Measurements from ENCODE around the gene KIRREL3. TPM values are rescaled to one million over a fixed set of nuclear protein-coding genes. Genes with fewer than 3 reads are reported as not detected.

KIRREL3 gene
- polyA plus RNA-seq, 1 donor (not counting 4 experiments of a cell fraction or from before 2014, with no cell fraction given), result 0.04 TPM

DNA sequence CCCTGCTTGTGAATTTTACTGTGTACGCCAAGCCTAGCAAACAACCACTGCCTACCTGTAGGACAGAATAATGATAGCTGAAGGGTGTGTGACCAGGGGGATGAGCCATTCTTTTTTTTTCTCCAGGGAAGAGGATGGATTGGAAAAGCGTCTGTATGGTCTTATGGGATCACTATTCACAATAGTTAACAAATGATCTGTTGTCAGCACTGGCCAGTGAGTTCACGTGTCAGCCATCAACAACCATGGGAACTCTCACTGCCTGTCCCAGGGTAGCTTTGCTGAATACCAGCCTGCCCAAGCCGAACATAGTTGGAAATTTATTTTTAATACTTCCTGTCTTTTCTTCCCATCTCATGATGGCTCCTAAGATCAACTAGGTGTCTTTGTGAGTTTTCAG, 474.9 kb downstream of the KIRREL3 start:
- H3K4me3 ChIP-seq (ENCODE audit: control insufficient read depth in 2 of 3, extremely low read depth in 1 of 3, insufficient read depth in 2 of 3, low read depth in 1 of 3, low read length in 3 of 3), result no peak overlapping the region
- no peak overlapping the region for H2AFZ ChIP-seq (ENCODE audit: control insufficient read depth, low read length)
- TF ChIP-seq EZH2 (IDR thresholded peaks at IDR 0.05; ENCODE audit: low read length), result no peak
- TF ChIP-seq, protein P1, sequence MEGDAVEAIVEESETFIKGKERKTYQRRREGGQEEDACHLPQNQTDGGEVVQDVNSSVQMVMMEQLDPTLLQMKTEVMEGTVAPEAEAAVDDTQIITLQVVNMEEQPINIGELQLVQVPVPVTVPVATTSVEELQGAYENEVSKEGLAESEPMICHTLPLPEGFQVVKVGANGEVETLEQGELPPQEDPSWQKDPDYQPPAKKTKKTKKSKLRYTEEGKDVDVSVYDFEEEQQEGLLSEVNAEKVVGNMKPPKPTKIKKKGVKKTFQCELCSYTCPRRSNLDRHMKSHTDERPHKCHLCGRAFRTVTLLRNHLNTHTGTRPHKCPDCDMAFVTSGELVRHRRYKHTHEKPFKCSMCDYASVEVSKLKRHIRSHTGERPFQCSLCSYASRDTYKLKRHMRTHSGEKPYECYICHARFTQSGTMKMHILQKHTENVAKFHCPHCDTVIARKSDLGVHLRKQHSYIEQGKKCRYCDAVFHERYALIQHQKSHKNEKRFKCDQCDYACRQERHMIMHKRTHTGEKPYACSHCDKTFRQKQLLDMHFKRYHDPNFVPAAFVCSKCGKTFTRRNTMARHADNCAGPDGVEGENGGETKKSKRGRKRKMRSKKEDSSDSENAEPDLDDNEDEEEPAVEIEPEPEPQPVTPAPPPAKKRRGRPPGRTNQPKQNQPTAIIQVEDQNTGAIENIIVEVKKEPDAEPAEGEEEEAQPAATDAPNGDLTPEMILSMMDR (optimal IDR thresholded peaks at IDR 0.05 in 1 of 3, IDR thresholded peaks at IDR 0.05 in 1 of 3, conservative IDR thresholded peaks at IDR 0.05 in 1 of 3; ENCODE audit: extremely low read depth in 1 of 3, insufficient read depth in 2 of 3, low read length in 3 of 3), result no peak
- H3K9me3 ChIP-seq (ENCODE audit: control insufficient read depth, low read depth, low read length), result no peaks in the 10 kb centered on the region
- H3K36me3 ChIP-seq (ENCODE audit: control insufficient read depth in 2 of 2, extremely low read depth in 1 of 2, insufficient read depth in 2 of 2, low read length in 2 of 2), result no peaks in the 10 kb centered on the region
- no peaks in the 10 kb centered on the region for H3K27me3 ChIP-seq (ENCODE audit: control insufficient read depth, extremely low read depth, insufficient read depth, low read length)
- no peaks in the 10 kb centered on the region for H4K20me1 ChIP-seq (ENCODE audit: control insufficient read depth, extremely low read depth, insufficient read depth, low read length)
- dilution Hi-C loops (cut with MboI; ENCODE audit: extremely low pct_ligation_motif_present, low sequenced_read_pairs), result no loop called here
- DNase-seq (ENCODE audit: low read depth, low spot score) (no peak), FAIRE-seq (no peak)
- no peaks in the 10 kb centered on the region for H3K9me1 ChIP-seq (ENCODE audit: control insufficient read depth, extremely low read depth, insufficient read depth, low read length)
- H3K4me2 ChIP-seq (ENCODE audit: control insufficient read depth, extremely low read depth, insufficient read depth, low read depth, low read length), result no peak overlapping the region
- no peak overlapping the region for H3K27ac ChIP-seq (ENCODE audit: control insufficient read depth, insufficient read depth, low read length)
- no peaks in the 10 kb centered on the region for H3K79me2 ChIP-seq (ENCODE audit: control insufficient read depth, insufficient read depth, low read length)
- H3K9ac ChIP-seq (ENCODE audit: control insufficient read depth, extremely low read depth, insufficient read depth, low read length), result no peak overlapping the region
- H3K4me1 ChIP-seq (ENCODE audit: control insufficient read depth, extremely low read depth, insufficient read depth, low read length), result no peaks in the 10 kb centered on the region

DNA sequence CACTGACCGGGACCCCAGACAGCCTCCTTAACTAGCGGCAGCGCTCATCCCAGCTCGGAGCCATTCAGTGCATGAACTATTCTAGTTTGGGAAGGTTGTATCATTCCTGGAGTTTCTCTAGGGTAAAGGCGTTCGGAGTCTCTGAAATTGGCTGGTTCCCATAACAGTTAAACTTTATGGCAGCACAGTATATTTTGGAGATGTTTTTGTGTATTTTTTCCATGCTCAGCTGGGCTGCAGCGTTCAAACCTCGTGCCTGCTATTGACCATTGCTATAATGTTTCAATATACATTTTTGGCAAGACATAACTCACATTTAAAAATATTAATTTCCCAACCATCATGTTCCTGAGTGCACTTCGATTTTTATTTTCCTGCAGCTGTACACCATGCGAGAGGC, 475.4 kb downstream of the KIRREL3 start:
- TF ChIP-seq, protein P1 (optimal IDR thresholded peaks at IDR 0.05 in 1 of 3, IDR thresholded peaks at IDR 0.05 in 1 of 3, conservative IDR thresholded peaks at IDR 0.05 in 1 of 3; ENCODE audit: extremely low read depth in 1 of 3, insufficient read depth in 2 of 3, low read length in 3 of 3), result no peak
- no peak for TF ChIP-seq EZH2 (IDR thresholded peaks at IDR 0.05; ENCODE audit: low read length)
- Histone ChIP-seq H3K36me3 (ENCODE audit: control insufficient read depth in 2 of 2, extremely low read depth in 1 of 2, insufficient read depth in 2 of 2, low read length in 2 of 2) (no peaks in the 10 kb centered on the region), H3K79me2 (ENCODE audit: control insufficient read depth, insufficient read depth, low read length) (no peaks in the 10 kb centered on the region), H3K27me3 (ENCODE audit: control insufficient read depth, extremely low read depth, insufficient read depth, low read length) (no peaks in the 10 kb centered on the region), H3K9me1 (ENCODE audit: control insufficient read depth, extremely low read depth, insufficient read depth, low read length) (no peaks in the 10 kb centered on the region), H3K9ac (ENCODE audit: control insufficient read depth, extremely low read depth, insufficient read depth, low read length) (no peak overlapping the region), H4K20me1 (ENCODE audit: control insufficient read depth, extremely low read depth, insufficient read depth, low read length) (no peaks in the 10 kb centered on the region), H3K4me1 (ENCODE audit: control insufficient read depth, extremely low read depth, insufficient read depth, low read length) (no peaks in the 10 kb centered on the region), H3K9me3 (ENCODE audit: control insufficient read depth, low read depth, low read length) (no peaks in the 10 kb centered on the region), H3K4me2 (ENCODE audit: control insufficient read depth, extremely low read depth, insufficient read depth, low read depth, low read length) (no peak overlapping the region), H3K4me3 (ENCODE audit: control insufficient read depth in 2 of 3, extremely low read depth in 1 of 3, insufficient read depth in 2 of 3, low read depth in 1 of 3, low read length in 3 of 3) (no peak overlapping the region), H3K27ac (ENCODE audit: control insufficient read depth, insufficient read depth, low read length) (no peak overlapping the region), H2AFZ (ENCODE audit: control insufficient read depth, low read length) (no peak overlapping the region)
- dilution Hi-C loops (cut with MboI; ENCODE audit: extremely low pct_ligation_motif_present, low sequenced_read_pairs), result no loop called here
- no peak for DNase-seq (ENCODE audit: low read depth, low spot score)
- no peak for FAIRE-seq
